SIG-M5 treated with dmso at 0.1 percent for 504 hours (cell line): ENCODE measurements around the gene NME7.

ENCODE experiments used
- DNase-seq: peaks from one replicate; lab custom pipeline; 2025; ENCODE audit not compliant: unreplicated experiment; lab: John Stamatoyannopoulos, UW

NME7 gene

DNA sequence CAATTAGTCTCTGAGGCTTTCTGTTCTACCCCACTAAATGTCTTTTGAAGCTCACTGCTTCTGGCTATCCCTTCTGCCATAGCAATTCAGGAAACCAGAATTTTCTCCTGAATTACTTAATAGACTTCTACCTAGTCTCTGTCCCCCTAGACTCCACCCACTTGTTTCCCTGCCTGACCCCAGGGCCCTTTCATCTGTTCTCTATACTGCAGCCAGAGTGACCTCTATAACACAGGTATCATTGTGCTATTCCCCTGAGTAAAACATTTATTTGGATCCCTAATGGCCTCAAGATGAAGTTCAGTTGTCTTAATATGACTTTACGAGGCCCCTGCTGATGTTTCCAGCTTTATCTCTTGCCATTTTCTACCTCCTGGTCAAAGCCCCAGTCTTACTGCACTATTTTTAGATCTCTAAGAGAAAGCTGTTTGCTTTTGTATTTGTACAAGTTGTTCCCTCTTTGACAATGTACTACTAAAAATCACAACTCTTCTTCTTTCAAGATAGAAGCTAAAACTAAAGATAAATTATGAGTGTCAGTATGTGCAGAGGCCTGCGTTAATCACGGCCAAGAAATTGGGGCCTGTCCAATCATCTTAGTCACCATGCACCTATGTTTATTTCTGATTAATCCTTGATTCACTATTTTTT lies 206.6 kb downstream of the NME7 start:
- DNase-seq, result no peak

GRCh38 chr1:169156580-169156979 lies 211.0 kb downstream of the NME7 start:
- DNase-seq, result no peak

- no peak for DNase-seq
Measured at GRCh38 chr1:169155675-169156074, 211.9 kb downstream of the NME7 start.

GRCh38 chr1:169151338-169151837 lies 216.2 kb downstream of the NME7 start:
- DNase-seq, result no peak

DNA sequence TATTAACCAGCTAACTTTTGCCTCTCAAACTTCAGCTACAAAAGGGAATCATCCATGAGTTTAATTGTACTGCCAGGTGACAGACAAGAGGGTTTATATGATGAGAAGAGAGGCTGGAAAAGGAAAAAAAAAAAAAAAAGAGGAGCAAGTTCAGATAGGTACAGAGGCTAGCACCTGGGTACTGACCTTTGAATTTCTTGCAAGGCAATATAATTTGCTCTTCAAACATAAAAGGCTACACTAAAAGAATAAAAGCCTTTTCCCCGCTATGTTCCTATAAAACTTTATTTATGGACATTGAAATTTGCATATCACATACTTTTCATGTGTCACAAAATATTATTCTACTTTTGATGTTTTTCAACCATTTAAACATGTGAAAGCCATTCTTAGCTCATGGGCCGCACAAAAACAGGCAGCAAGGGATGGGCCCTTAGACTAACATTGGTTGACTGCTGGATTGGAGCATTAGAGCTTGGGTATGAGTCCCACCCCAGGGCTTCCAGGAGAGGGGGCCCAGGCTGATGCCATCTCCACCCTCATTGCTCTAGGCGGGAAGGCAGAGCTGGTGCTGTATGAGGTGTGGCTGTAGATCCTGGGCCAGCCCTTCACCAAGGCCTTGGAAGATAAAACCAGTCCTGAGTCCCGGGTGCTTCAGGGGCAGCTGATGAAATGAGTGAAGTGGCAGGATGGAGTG lies 216.8 kb downstream of the NME7 start:
- no peak for DNase-seq

GRCh38 chr1:169149555-169150286 lies 217.9 kb downstream of the NME7 start:
- DNase-seq, result no peak

- DNase-seq, result no peak
Measured at GRCh38 chr1:169148472-169149252, 218.9 kb downstream of the NME7 start.

DNA sequence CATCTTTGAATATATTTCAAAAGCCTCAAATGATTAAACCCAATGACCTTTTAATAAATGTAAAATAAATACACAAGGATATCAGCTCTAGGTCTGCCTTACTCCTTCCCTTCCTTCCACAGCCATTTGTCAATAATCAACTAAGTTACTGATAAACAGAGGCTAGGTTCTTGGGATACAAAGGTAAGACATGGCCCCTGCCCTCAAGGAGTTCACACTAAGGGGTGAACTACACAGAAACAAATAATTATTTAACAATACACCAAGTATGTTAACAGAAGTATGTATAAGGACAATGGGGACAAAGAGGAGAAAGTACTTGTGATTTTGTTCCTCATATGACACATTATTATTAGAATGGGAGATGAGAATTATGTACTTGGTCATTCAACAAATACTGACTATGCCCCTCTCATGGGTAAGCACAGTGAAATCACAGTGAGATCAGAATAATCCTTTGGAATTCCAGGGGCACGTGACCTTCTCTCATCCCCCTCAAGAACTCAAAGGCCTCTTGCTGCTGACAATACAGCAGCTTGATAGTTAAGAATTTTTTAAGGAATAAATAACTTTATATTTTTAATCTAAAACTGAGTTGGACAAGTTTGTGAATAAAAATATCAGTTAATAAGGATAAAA lies 220.9 kb downstream of the NME7 start:
- DNase-seq, result no peak

GRCh38 chr1:169144941-169145626 lies 222.5 kb downstream of the NME7 start:
- DNase-seq, result no peak

GRCh38 chr1:169143984-169144383 lies 223.6 kb downstream of the NME7 start:
- DNase-seq, result no peak

DNA sequence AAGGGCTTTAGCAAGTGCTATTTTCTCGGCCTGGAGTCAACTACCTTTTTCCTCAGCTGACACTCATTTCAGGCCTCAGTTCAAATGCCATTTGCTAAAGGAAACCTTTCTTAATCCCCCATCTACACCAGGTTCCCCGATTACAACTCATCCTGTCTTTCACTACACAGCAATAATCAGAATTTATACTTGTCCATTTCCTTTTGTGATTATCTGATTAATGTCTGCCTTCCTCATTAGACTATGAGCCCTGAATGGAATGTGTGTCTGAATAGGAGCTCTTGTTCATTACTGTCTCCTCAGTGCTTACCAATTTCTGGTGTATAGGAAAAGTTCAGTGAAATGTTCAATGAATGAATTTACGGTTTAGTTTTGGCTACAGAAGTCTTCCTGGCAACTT lies 224.3 kb downstream of the NME7 start:
- DNase-seq, result no peak

GRCh38 chr1:169142129-169142528 lies 225.5 kb downstream of the NME7 start:
- DNase-seq, result no peak

- DNase-seq, result no peak
Measured at GRCh38 chr1:169141356-169141755, 226.2 kb downstream of the NME7 start.

- no peak for DNase-seq
Measured at GRCh38 chr1:169138866-169139670, 228.5 kb downstream of the NME7 start.

- DNase-seq, result no peak
Measured at GRCh38 chr1:169137357-169137756, 230.2 kb downstream of the NME7 start.

DNA sequence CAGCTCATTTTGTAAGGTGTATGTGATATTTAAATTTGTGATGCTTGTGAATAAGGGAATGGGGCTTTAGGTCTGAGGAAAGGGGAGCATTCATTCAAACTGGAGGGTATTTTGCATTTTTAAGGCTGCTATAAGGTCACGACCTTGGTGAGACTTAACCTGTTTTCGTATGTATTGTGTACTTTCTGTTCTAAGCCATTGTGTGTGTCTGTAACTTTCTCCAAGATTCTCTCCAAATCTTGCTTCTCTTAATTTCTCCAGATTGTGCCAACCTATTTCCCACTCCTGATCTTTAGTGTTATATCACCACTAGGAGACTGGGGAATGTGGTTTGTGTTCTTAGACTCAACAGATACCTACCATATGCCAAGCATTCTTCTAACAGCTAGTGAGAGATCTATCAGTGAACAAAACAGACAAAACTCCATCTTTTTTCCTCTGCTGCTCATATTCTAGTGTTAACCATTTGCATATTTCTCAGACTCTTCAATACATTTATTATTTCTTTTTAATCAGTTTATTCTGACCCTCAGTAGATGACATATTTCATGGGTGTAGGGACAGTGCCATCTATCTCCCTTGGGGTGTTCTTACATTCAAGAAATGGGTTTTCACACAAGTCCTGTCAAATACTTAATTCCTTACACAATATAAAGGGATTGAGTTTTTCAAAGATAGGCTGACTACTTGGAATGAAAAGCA lies 233.6 kb downstream of the NME7 start:
- no peak for DNase-seq

DNA sequence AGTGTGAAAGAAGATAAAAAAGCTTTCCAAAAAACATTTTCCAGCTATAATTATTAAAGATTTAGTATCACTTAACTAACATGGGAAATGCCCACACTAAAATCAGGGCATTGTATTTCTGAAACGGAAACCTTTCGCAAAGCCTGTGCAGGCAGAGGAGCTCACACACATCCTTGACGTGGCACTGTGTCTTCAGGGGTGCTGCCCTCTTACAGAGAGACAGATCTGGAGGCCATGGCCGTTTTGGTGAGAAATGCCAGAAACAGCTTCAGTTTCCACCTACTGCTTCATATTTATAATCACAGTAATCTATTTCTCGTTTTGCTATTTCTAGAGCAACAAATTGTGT lies 234.4 kb downstream of the NME7 start:
- DNase-seq, result no peak

- DNase-seq, result no peak
Measured at GRCh38 chr1:169132512-169133227, 234.9 kb downstream of the NME7 start.
